Measurements from ENCODE around the gene DGKD. TPM values are rescaled to one million over a fixed set of nuclear protein-coding genes. Genes with fewer than 3 reads are reported as not detected.

DGKD gene
- total RNA-seq, 1 donor from 2014 or later: 72.5 TPM

- DNase-seq (ENCODE audit: extremely low spot score, unreplicated experiment): no peak
- Mint-ChIP-seq H3K36me3 (peaks cover 10% of the 10 kb centered on the region), H3K4me1 (ENCODE audit: unreplicated experiment) (peaks cover 15% of the 10 kb centered on the region), H3K27ac (no peak overlapping the region), H3K9me3 (peaks cover 4% of the 10 kb centered on the region), H3K27me3 (no peaks in the 10 kb centered on the region), H3K4me3 (no peak overlapping the region)
- no peak for TF ChIP-seq CTCF (conservative IDR thresholded peaks at IDR 0.05)
Measured at GRCh38 chr2:233368756-233369155, 14.5 kb downstream of the DGKD start.

GRCh38 chr2:233369462-233369861 lies 15.2 kb downstream of the DGKD start:
- Mint-ChIP-seq H3K36me3 (peaks cover 8% of the 10 kb centered on the region), H3K27ac (no peak overlapping the region), H3K4me1 (ENCODE audit: unreplicated experiment) (peaks cover 15% of the 10 kb centered on the region), H3K27me3 (no peaks in the 10 kb centered on the region), H3K4me3 (no peak overlapping the region), H3K9me3 (peaks cover 1% of the 10 kb centered on the region)
- no peak for DNase-seq (ENCODE audit: extremely low spot score, unreplicated experiment)
- TF ChIP-seq CTCF (conservative IDR thresholded peaks at IDR 0.05): no peak

GRCh38 chr2:233369897-233370685 lies 15.8 kb downstream of the DGKD start:
- Mint-ChIP-seq H3K4me3 (no peak overlapping the region), H3K4me1 (ENCODE audit: unreplicated experiment) (peaks cover 15% of the 10 kb centered on the region), H3K27me3 (no peaks in the 10 kb centered on the region), H3K9me3 (no peaks in the 10 kb centered on the region), H3K27ac (no peak overlapping the region), H3K36me3 (peaks cover 8% of the 10 kb centered on the region)
- DNase-seq (ENCODE audit: extremely low spot score, unreplicated experiment): no peak
- no peak for TF ChIP-seq CTCF (conservative IDR thresholded peaks at IDR 0.05)

GRCh38 chr2:233371641-233372040 lies 17.3 kb downstream of the DGKD start:
- TF ChIP-seq CTCF (conservative IDR thresholded peaks at IDR 0.05): no peak
- Mint-ChIP-seq H3K36me3 (peaks cover 2% of the 10 kb centered on the region), H3K9me3 (no peaks in the 10 kb centered on the region), H3K4me3 (no peak overlapping the region), H3K27ac (no peak overlapping the region), H3K4me1 (ENCODE audit: unreplicated experiment) (peaks cover 23% of the 10 kb centered on the region), H3K27me3 (no peaks in the 10 kb centered on the region)
- no peak for DNase-seq (ENCODE audit: extremely low spot score, unreplicated experiment)

GRCh38 chr2:233372855-233373254 lies 18.6 kb downstream of the DGKD start:
- H3K36me3 Mint-ChIP-seq: peaks cover 5% of the 10 kb centered on the region
- H3K27me3 Mint-ChIP-seq: no peaks in the 10 kb centered on the region
- no peak overlapping the region for H3K27ac Mint-ChIP-seq
- TF ChIP-seq CTCF (conservative IDR thresholded peaks at IDR 0.05): no peak
- DNase-seq (ENCODE audit: extremely low spot score, unreplicated experiment): no peak
- H3K9me3 Mint-ChIP-seq: no peaks in the 10 kb centered on the region
- no peak overlapping the region for H3K4me3 Mint-ChIP-seq
- peaks cover 23% of the 10 kb centered on the region for H3K4me1 Mint-ChIP-seq (ENCODE audit: unreplicated experiment)
